ENCODE results near the gene MICU1. TPM values are rescaled to one million over a fixed set of nuclear protein-coding genes. Genes with fewer than 3 reads are reported as not detected.

The MICU1 gene
- total and polyA plus RNA-seq, 2 of the 13 experiments (the other 11 are each of a cell fraction or from before 2014, with no cell fraction given) = 32.5 to 56.1 TPM

DNA sequence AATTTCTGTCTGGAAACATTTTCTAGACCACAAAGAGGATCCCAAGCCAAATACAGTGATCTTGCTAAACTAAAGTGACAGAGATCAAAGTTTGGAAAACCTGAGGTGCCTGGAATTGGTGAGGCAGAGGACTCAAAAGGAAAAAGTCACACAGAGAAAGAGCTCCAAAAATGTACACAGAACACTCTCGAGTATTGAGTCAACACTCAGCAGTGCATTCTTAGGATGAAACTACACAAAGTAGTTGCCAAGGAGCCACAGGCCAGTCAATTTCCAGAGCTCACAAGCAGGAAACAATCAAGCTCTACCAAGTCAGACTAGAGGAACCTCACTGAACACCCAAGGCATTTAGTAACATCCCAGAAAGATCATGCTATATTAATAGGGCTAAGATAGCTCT is 61.3 kb downstream of the MICU1 start:
- no peaks in the 10 kb centered on the region for H3K27me3 ChIP-seq (ENCODE audit: control insufficient read depth in 1 of 2, insufficient read depth in 2 of 2, low read length in 2 of 2)
- H3K4me2 ChIP-seq (ENCODE audit: low read depth, low read length) = no peak overlapping the region
- H3K4me1 ChIP-seq (ENCODE audit: insufficient read depth, low read length) = no peaks in the 10 kb centered on the region
- DNase-seq (ENCODE audit: low spot score) (no peak), FAIRE-seq (no peak), ATAC-seq (no peak)
- CTCF ChIA-PET (ENCODE audit: low intra/inter-chr PET ratio, low total read pairs) = no interaction called here
- no peaks in the 10 kb centered on the region; the same call in 1 of the 2 replicates for H4K20me1 ChIP-seq (ENCODE audit: insufficient read depth, low read length)
- WGBS (ENCODE audit: low lambda C conversion rate) = 82% methylated on average over 1 of the region's 1 CpG
- in situ Hi-C loops (cut with HindIII; ENCODE audit: extremely low pct_ligation_motif_present, low pct_unique_long_range_greater_than_20kb) = loop anchor here (10.0 kb wide), 1 partner anchor 200 kb away; no protein-coding TSS in a partner anchor
- intact Hi-C loops (cut with micrococcal nuclease; ENCODE audit: unreplicated experiment) = no loop called here
- no TSS peak for BruUV-seq (replicated peaks)
- POLR2A ChIA-PET = no interaction called here
- no peaks in the 10 kb centered on the region for H3K9me3 ChIP-seq (ENCODE audit: low read length)
- H2AFZ ChIP-seq (ENCODE audit: low read length) = no peak overlapping the region
- peaks cover 1 to 37% of the 10 kb centered on the region in 2 experiments for H3K36me3 ChIP-seq (replicated peaks in 1 of 2; ENCODE audit: control insufficient read depth in 1 of 2, insufficient read depth in 2 of 2, low read length in 2 of 2)
- H3K79me2 ChIP-seq (ENCODE audit: insufficient read depth, low read length) = no peaks in the 10 kb centered on the region
- no peak overlapping the region for H3K9ac ChIP-seq (ENCODE audit: insufficient read depth, low read depth, low read length)
- H3K4me3 ChIP-seq (replicated peaks in 1 of 3; ENCODE audit: insufficient read depth in 1 of 3, low read depth in 2 of 3, low read length in 3 of 3) = no peak overlapping the region
- no peak overlapping the region for H3K27ac ChIP-seq (ENCODE audit: extremely low read length, insufficient read depth, low read length)
- TF ChIP-seq, protein P1, sequence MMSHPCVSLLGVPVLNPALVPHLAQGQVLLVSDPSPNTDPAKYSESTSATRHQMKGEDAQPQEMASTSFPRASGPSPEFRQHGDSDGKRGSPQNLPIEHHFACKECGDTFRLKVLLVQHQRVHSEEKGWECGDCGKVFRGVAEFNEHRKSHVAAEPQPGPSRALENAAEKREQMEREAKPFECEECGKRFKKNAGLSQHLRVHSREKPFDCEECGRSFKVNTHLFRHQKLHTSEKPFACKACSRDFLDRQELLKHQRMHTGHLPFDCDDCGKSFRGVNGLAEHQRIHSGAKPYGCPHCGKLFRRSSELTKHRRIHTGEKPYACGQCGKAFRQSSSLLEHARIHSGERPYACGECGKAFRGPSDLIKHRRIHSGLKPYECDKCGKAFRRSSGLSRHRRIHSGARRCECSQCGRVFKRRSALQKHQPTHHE (CRISPR knock-in tag; IDR thresholded peaks at IDR 0.05; ENCODE audit: borderline replicate concordance) = no peak
- no peak for TF ChIP-seq ZNF749 (CRISPR knock-in tag; IDR thresholded peaks at IDR 0.05; ENCODE audit: borderline replicate concordance)
- TF ChIP-seq ZNF101 (CRISPR knock-in tag; IDR thresholded peaks at IDR 0.05; ENCODE audit: borderline replicate concordance, low read depth) = no peak
- TF ChIP-seq, protein P2, sequence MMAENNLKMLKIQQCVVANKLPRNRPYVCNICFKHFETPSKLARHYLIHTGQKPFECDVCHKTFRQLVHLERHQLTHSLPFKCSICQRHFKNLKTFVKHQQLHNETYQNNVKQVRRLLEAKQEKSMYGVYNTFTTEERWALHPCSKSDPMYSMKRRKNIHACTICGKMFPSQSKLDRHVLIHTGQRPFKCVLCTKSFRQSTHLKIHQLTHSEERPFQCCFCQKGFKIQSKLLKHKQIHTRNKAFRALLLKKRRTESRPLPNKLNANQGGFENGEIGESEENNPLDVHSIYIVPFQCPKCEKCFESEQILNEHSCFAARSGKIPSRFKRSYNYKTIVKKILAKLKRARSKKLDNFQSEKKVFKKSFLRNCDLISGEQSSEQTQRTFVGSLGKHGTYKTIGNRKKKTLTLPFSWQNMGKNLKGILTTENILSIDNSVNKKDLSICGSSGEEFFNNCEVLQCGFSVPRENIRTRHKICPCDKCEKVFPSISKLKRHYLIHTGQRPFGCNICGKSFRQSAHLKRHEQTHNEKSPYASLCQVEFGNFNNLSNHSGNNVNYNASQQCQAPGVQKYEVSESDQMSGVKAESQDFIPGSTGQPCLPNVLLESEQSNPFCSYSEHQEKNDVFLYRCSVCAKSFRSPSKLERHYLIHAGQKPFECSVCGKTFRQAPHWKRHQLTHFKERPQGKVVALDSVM (CRISPR knock-in tag; IDR thresholded peaks at IDR 0.05) = no peak
- TF ChIP-seq, protein P3, sequence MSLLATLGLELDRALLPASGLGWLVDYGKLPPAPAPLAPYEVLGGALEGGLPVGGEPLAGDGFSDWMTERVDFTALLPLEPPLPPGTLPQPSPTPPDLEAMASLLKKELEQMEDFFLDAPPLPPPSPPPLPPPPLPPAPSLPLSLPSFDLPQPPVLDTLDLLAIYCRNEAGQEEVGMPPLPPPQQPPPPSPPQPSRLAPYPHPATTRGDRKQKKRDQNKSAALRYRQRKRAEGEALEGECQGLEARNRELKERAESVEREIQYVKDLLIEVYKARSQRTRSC (CRISPR knock-in tag; IDR thresholded peaks at IDR 0.05; ENCODE audit: low read depth) = no peak
- no peak for TF ChIP-seq ZNF615 (CRISPR knock-in tag; IDR thresholded peaks at IDR 0.05; ENCODE audit: borderline replicate concordance)
- TF ChIP-seq ZNF569 (CRISPR knock-in tag; IDR thresholded peaks at IDR 0.05; ENCODE audit: borderline replicate concordance) = no peak
- TF ChIP-seq, protein P4, sequence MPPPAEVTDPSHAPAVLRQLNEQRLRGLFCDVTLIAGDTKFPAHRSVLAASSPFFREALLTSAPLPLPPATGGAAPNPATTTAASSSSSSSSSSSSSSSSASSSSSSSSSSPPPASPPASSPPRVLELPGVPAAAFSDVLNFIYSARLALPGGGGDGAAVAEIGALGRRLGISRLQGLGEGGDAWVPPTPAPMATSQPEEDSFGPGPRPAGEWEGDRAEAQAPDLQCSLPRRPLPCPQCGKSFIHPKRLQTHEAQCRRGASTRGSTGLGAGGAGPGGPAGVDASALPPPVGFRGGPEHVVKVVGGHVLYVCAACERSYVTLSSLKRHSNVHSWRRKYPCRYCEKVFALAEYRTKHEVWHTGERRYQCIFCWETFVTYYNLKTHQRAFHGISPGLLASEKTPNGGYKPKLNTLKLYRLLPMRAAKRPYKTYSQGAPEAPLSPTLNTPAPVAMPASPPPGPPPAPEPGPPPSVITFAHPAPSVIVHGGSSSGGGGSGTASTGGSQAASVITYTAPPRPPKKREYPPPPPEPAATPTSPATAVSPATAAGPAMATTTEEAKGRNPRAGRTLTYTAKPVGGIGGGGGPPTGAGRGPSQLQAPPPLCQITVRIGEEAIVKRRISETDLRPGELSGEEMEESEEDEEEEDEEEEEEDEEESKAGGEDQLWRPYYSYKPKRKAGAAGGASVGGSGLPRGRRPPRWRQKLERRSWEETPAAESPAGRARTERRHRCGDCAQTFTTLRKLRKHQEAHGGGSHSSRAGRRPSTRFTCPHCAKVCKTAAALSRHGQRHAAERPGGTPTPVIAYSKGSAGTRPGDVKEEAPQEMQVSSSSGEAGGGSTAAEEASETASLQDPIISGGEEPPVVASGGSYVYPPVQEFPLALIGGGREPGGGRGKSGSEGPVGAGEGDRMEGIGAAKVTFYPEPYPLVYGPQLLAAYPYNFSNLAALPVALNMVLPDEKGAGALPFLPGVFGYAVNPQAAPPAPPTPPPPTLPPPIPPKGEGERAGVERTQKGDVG (CRISPR knock-in tag; IDR thresholded peaks at IDR 0.05; ENCODE audit: borderline replicate concordance) = no peak
- TF ChIP-seq SAFB2 (CRISPR knock-in tag; IDR thresholded peaks at IDR 0.05; ENCODE audit: borderline replicate concordance, low read depth) = no peak
- TF ChIP-seq ZNF713 (CRISPR knock-in tag; IDR thresholded peaks at IDR 0.05) = no peak
- no peak for TF ChIP-seq RAD51 (IDR thresholded peaks at IDR 0.05; ENCODE audit: borderline replicate concordance)
- no peak for TF ChIP-seq IKZF4 (CRISPR knock-in tag; IDR thresholded peaks at IDR 0.05; ENCODE audit: borderline replicate concordance, low read depth, not compliant biosample characterization)
- no peak for TF ChIP-seq ZNF670 (CRISPR knock-in tag; IDR thresholded peaks at IDR 0.05; ENCODE audit: borderline replicate concordance)
- no peak for TF ChIP-seq ZNF878 (CRISPR knock-in tag; IDR thresholded peaks at IDR 0.05)
- TF ChIP-seq, protein P5, sequence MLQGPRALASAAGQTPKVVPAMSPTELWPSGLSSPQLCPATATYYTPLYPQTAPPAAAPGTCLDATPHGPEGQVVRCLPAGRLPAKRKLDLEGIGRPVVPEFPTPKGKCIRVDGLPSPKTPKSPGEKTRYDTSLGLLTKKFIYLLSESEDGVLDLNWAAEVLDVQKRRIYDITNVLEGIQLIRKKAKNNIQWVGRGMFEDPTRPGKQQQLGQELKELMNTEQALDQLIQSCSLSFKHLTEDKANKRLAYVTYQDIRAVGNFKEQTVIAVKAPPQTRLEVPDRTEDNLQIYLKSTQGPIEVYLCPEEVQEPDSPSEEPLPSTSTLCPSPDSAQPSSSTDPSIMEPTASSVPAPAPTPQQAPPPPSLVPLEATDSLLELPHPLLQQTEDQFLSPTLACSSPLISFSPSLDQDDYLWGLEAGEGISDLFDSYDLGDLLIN (CRISPR knock-in tag; IDR thresholded peaks at IDR 0.05; ENCODE audit: borderline replicate concordance) = no peak
- no peak for TF ChIP-seq ZSCAN9 (CRISPR knock-in tag; IDR thresholded peaks at IDR 0.05; ENCODE audit: borderline replicate concordance)

Measured in HepG2 (cell line).